H9 (cell line): ENCODE measurements around the gene CYP1B1. TPM values are rescaled to one million over a fixed set of nuclear protein-coding genes. Genes with fewer than 3 reads are reported as not detected.
"Not testable (repeated sequence)": the region's sequence is repeated elsewhere in the genome, so short reads cannot be mapped to it uniquely, and the experiment has no call there.

Experiments
- DNase-seq: peaks from one replicate; pipeline ENCODE4 v3.0.0-alpha.2; 2017
- H2AFZ ChIP-seq: one replicate; pipeline ENCODE4 v1.6.1; 2013; ENCODE audit warnings: mild to moderate bottlenecking, low read length, control low read depth, moderate library complexity
- H2AK5ac ChIP-seq: 2 replicates; pipeline ENCODE4 v1.6.1; 2013; ENCODE audit warnings: low read length, control low read depth, mixed read lengths; ENCODE audit not compliant: insufficient read length
- H2BK120ac ChIP-seq: one replicate; pipeline ENCODE4 v1.6.1; 2013; ENCODE audit warnings: low read depth, mild to moderate bottlenecking, low read length, control low read depth, inconsistent platforms; ENCODE audit not compliant: poor library complexity, severe bottlenecking
- H2BK12ac ChIP-seq: 2 replicates; pipeline ENCODE4 v1.6.1; 2013; ENCODE audit warnings: low read length, control low read depth, mixed read lengths, low read depth; ENCODE audit not compliant: insufficient read length
- H2BK15ac ChIP-seq: 2 replicates; pipeline ENCODE4 v1.6.1; 2013; ENCODE audit warnings: low read depth, low read length, control low read depth
- H2BK20ac ChIP-seq: one replicate; pipeline ENCODE4 v1.6.1; 2013; ENCODE audit warnings: low read depth, mild to moderate bottlenecking, low read length, control low read depth, inconsistent platforms; ENCODE audit not compliant: poor library complexity, severe bottlenecking
- H2BK5ac ChIP-seq: 2 replicates; pipeline ENCODE4 v1.6.1; 2013; ENCODE audit warnings: low read length, control low read depth, mixed read lengths; ENCODE audit not compliant: insufficient read length
- H3K14ac ChIP-seq: 2 replicates; pipeline ENCODE4 v1.6.1; 2013; ENCODE audit warnings: low read length, control low read depth; ENCODE audit not compliant: insufficient read depth
- H3K18ac ChIP-seq: 2 replicates; pipeline ENCODE4 v1.6.1; 2013; ENCODE audit warnings: low read depth, mild to moderate bottlenecking, mixed read lengths, low read length, control low read depth; ENCODE audit not compliant: insufficient read length
- H3K23ac ChIP-seq: 2 replicates; pipeline ENCODE4 v1.6.1; 2013; ENCODE audit warnings: low read length, control low read depth, mixed read lengths, low read depth; ENCODE audit not compliant: insufficient read length
- H3K23me2 ChIP-seq: 2 replicates; pipeline ENCODE4 v1.6.1; 2013; ENCODE audit warnings: low read depth, mild to moderate bottlenecking, mixed read lengths, low read length, control low read depth; ENCODE audit not compliant: insufficient read length, poor library complexity, severe bottlenecking
- H3K27ac ChIP-seq: 2 replicates; pipeline ENCODE4 v1.5.1; 2013; ENCODE audit warnings: low read length, control low read depth, mixed read lengths, low read depth; ENCODE audit not compliant: insufficient read length
- H3K27me3 ChIP-seq: 2 replicates; pipeline ENCODE4 v1.6.1; 2013; ENCODE audit warnings: low read length, control low read depth, inconsistent platforms; ENCODE audit not compliant: insufficient read depth
- H3K4ac ChIP-seq: 2 replicates; pipeline ENCODE4 v1.6.1; 2013; ENCODE audit warnings: low read depth, mild to moderate bottlenecking, control low read depth, inconsistent platforms, low read length, moderate library complexity
- H3K4me1 ChIP-seq: 2 replicates; pipeline ENCODE4 v1.6.1; 2013; ENCODE audit warnings: low read length, control low read depth, inconsistent platforms; ENCODE audit not compliant: insufficient read depth
- H3K4me2 ChIP-seq: 2 replicates; pipeline ENCODE4 v1.6.1; 2013; ENCODE audit warnings: low read length, control low read depth, mixed read lengths; ENCODE audit not compliant: insufficient read length, insufficient read depth
- H3K56ac ChIP-seq: 2 replicates; pipeline ENCODE4 v1.6.1; 2013; ENCODE audit warnings: low read depth, mild to moderate bottlenecking, mixed read lengths, low read length, control low read depth; ENCODE audit not compliant: insufficient read length
- H3K79me1 ChIP-seq: 2 replicates; pipeline ENCODE4 v1.6.1; 2013; ENCODE audit warnings: low read depth, mild to moderate bottlenecking, moderate library complexity, low read length, control low read depth, inconsistent platforms; ENCODE audit not compliant: insufficient read depth, poor library complexity, severe bottlenecking
- H3K79me2 ChIP-seq: 2 replicates; pipeline ENCODE4 v1.6.1; 2013; ENCODE audit warnings: low read length, control low read depth, inconsistent platforms; ENCODE audit not compliant: insufficient read depth
- H3K9ac ChIP-seq: 2 replicates; pipeline ENCODE4 v1.6.1; 2013; ENCODE audit warnings: low read length, control low read depth, mixed read lengths; ENCODE audit not compliant: insufficient read length; ENCODE audit errors: extremely low read depth
- H3K9me3 ChIP-seq: one replicate; pipeline ENCODE4 v1.6.1; 2013; ENCODE audit warnings: low read depth, low read length, inconsistent platforms; ENCODE audit not compliant: control insufficient read depth
- H3T11ph ChIP-seq: one replicate; pipeline ENCODE4 v1.6.1; 2013; ENCODE audit warnings: mild to moderate bottlenecking, low read length, control low read depth, inconsistent platforms
- H4K20me1 ChIP-seq: one replicate; pipeline ENCODE4 v1.6.1; 2013; ENCODE audit not compliant: control insufficient read depth, insufficient read length, insufficient read depth
- H4K5ac ChIP-seq: 2 replicates; pipeline ENCODE4 v1.6.1; 2013; ENCODE audit warnings: low read depth, mild to moderate bottlenecking, mixed read lengths, low read length, control low read depth; ENCODE audit not compliant: insufficient read length
- H4K8ac ChIP-seq: replicated peaks from 2 replicates; pipeline ENCODE4 v1.6.1; 2013; ENCODE audit warnings: low read length, control low read depth, mixed read lengths, low read depth; ENCODE audit not compliant: insufficient read length
- H4K91ac ChIP-seq: 2 replicates; pipeline ENCODE4 v1.6.1; 2013; ENCODE audit warnings: low read depth, mild to moderate bottlenecking, moderate library complexity, mixed read lengths, low read length, control low read depth; ENCODE audit not compliant: insufficient read length
- H3K27ac Mint-ChIP-seq, 3 experiments: 2 replicates in 2 of 3; 3 replicates in 1 of 3; pipeline ENCODE4 v1.8.0; 2020 to 2021; ENCODE audit warnings: mixed read lengths in 3 of 3, mild to moderate bottlenecking in 1 of 3, moderate library complexity in 1 of 3
- H3K27me3 Mint-ChIP-seq: 2 replicates; pipeline ENCODE4 v1.8.0; 2021; ENCODE audit warnings: low read depth, mild to moderate bottlenecking, moderate library complexity, mixed read lengths
- H3K36me3 Mint-ChIP-seq, 3 experiments: 2 replicates in 2 of 3; 3 replicates in 1 of 3; pipeline ENCODE4 v1.8.0; 2020 to 2021; ENCODE audit warnings: low read depth in 3 of 3, mixed read lengths in 3 of 3; ENCODE audit not compliant: insufficient read depth in 1 of 3
- H3K4me1 Mint-ChIP-seq, 2 experiments: 2 replicates each; pipeline ENCODE4 v1.8.0; 2020; ENCODE audit warnings: mixed read lengths in 2 of 2
- H3K4me3 Mint-ChIP-seq, 2 experiments: 2 replicates in 1 of 2; 3 replicates in 1 of 2; pipeline ENCODE4 v1.8.0; 2020 to 2021; ENCODE audit warnings: mild to moderate bottlenecking in 2 of 2, mixed read lengths in 2 of 2, moderate library complexity in 1 of 2
- H3K9me3 Mint-ChIP-seq, 2 experiments: 2 replicates in 1 of 2; 3 replicates in 1 of 2; pipeline ENCODE4 v1.8.0; 2020; ENCODE audit warnings: mild to moderate bottlenecking in 2 of 2, mixed read lengths in 2 of 2, moderate library complexity in 1 of 2
- WGBS: extraction: QIAGEN DNeasy Blood & Tissue Kit; methylation state at CpG from one replicate; pipeline ENCODE4 v1.1.7; 2013; ENCODE audit warnings: missing lambda C conversion rate, low lambda C conversion rate, mixed read lengths; ENCODE audit not compliant: insufficient read length; ENCODE audit errors: extremely low coverage; 5-methylcytosine and 5-hydroxymethylcytosine counted together
- total RNA-seq: library from RNA; stranded (reverse); gene quantifications from 2 replicates; pipeline ENCODE4 v1.2.1, GENCODE V29; 2021
- TF ChIP-seq, protein P1 (sequence below): fragments of 200-600 bp; sonication (generic); conservative IDR thresholded peaks from 3 replicates; pipeline ENCODE4 v1.8.0; 2021; ENCODE audit warnings: antibody characterized with exemption, mild to moderate bottlenecking

Gene CYP1B1
- total RNA-seq, 1 experiment from 2014 or later: 2.7 TPM

DNA sequence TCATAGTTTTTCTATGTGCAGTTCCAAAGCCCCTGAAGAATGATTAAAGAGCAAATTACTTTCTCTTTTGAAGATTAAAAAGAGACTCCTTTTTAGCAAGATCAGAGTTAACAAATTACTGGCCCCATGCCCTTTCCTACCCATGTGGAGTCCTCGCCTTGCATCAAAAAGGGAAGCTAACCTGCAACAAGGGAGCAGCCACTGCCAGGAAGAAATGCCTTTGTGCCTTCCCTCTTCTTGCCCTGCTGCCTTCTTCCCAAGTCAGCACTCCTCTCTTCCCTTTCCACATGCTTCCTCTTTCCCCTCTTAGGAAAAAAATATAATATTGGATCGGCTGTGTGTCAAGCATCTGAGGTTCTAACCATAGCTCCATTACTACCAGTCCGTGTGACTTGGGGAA, 37.1 kb upstream of the CYP1B1 start:
- Histone ChIP-seq H4K5ac (no peak overlapping the region), H3K14ac (no peak overlapping the region), H2BK5ac (no peak overlapping the region), H3K27ac (no peak overlapping the region), H4K91ac (no peak overlapping the region), H3K9ac (no peak overlapping the region), H3K4me2 (no peak overlapping the region), H4K8ac (no peak overlapping the region), H4K20me1 (no peaks in the 10 kb centered on the region), H3K23ac (no peak overlapping the region), H3K79me1 (no peaks in the 10 kb centered on the region), H3K23me2 (no peaks in the 10 kb centered on the region), H2AFZ (no peak overlapping the region), H2BK120ac (no peak overlapping the region), H2BK15ac (no peak overlapping the region), H3K4ac (no peak overlapping the region), H3K9me3 (no peaks in the 10 kb centered on the region), H3K79me2 (no peaks in the 10 kb centered on the region), H2AK5ac (no peak overlapping the region), H3K4me1 (no peaks in the 10 kb centered on the region; the same call in 1 of the 2 replicates), H2BK20ac (no peak overlapping the region), H3K56ac (no peak overlapping the region), H2BK12ac (no peak overlapping the region), H3K18ac (no peak overlapping the region), H3K27me3 (no peaks in the 10 kb centered on the region), H3T11ph (no peak overlapping the region)
- Mint-ChIP-seq H3K4me3 (no peak overlapping the region), H3K36me3 (peaks cover 4 to 21% (median 10%) of the 10 kb centered on the region in 3 experiments; a peak in 5 of 7 replicates), H3K4me1 (peaks cover 14 to 24% of the 10 kb centered on the region in 2 experiments), H3K27me3 (peaks cover 12% of the 10 kb centered on the region), H3K27ac (no peak overlapping the region; a peak in 1 of 7 replicates), H3K9me3 (peaks cover 17 to 22% of the 10 kb centered on the region in 2 experiments)
- TF ChIP-seq, protein P1, sequence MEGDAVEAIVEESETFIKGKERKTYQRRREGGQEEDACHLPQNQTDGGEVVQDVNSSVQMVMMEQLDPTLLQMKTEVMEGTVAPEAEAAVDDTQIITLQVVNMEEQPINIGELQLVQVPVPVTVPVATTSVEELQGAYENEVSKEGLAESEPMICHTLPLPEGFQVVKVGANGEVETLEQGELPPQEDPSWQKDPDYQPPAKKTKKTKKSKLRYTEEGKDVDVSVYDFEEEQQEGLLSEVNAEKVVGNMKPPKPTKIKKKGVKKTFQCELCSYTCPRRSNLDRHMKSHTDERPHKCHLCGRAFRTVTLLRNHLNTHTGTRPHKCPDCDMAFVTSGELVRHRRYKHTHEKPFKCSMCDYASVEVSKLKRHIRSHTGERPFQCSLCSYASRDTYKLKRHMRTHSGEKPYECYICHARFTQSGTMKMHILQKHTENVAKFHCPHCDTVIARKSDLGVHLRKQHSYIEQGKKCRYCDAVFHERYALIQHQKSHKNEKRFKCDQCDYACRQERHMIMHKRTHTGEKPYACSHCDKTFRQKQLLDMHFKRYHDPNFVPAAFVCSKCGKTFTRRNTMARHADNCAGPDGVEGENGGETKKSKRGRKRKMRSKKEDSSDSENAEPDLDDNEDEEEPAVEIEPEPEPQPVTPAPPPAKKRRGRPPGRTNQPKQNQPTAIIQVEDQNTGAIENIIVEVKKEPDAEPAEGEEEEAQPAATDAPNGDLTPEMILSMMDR: no peak
- WGBS: no CpG with 5 or more reads among the region's 3 CpGs
- no peak for DNase-seq

DNA sequence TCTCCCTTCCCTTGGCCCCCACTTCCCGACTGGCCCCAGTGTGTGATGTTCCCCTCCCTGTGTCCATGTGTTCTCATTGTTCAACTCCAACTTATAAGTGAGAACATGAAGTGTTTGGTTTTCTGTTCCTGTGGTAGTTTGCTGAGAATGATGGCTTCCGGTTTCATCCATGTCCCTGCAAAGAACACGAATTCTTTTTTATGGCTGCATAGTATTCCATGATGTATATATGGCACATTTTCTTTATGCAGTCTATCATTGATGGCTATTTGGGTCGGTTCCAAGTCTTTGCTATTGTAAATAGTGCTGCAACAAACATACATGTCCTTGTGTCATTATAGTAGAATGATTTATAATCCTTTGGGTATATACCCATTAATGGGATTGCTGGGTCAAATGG, 35.4 kb upstream of the CYP1B1 start:
- not testable (repeated sequence) for H2BK120ac ChIP-seq, H2BK15ac ChIP-seq, H3K27ac ChIP-seq, H3K14ac ChIP-seq, DNase-seq, H3K4ac ChIP-seq, H3K4me1 ChIP-seq, H3K4me3 Mint-ChIP-seq, H2BK20ac ChIP-seq, H3K79me1 ChIP-seq, H3K18ac ChIP-seq, H3K23me2 ChIP-seq, H3K4me2 ChIP-seq, H3K9me3 ChIP-seq, H3K23ac ChIP-seq, H2AFZ ChIP-seq, H2BK5ac ChIP-seq, H3K56ac ChIP-seq, H3K27me3 ChIP-seq, H4K20me1 ChIP-seq, H3K27ac Mint-ChIP-seq, H3T11ph ChIP-seq, H4K8ac ChIP-seq, H2BK12ac ChIP-seq, H3K79me2 ChIP-seq, H4K91ac ChIP-seq, H2AK5ac ChIP-seq, H4K5ac ChIP-seq, H3K9ac ChIP-seq
- no CpG with 5 or more reads among the region's 4 CpGs for WGBS
- Mint-ChIP-seq H3K36me3 (peaks cover 4 to 21% (median 10%) of the 10 kb centered on the region in 3 experiments; a peak in 5 of 7 replicates), H3K27me3 (peaks cover 12% of the 10 kb centered on the region), H3K4me1 (peaks cover 30 to 37% of the 10 kb centered on the region in 2 experiments), H3K9me3 (peaks cover 17 to 22% of the 10 kb centered on the region in 2 experiments)
